Cardiac muscle cell (in vitro differentiated cells and primary cell): Measurements from ENCODE around the gene TRMT2B. TPM values are rescaled to one million over a fixed set of nuclear protein-coding genes. Genes with fewer than 3 reads are reported as not detected.

Experiments
- DNase-seq, 2 donors: peaks; one replicate each; pipeline versions ENCODE4 v3.0.0 to v3.0.0-alpha.2; 2010 to 2017; ENCODE audit warnings: low read depth in 1 of 2, low spot score in 1 of 2
- H3K27ac ChIP-seq: fragments of 200-600 bp; sonication (generic); 2 replicates; pipeline ENCODE4 v1.5.1; 2016
- H3K27me3 ChIP-seq: fragments of 200-600 bp; sonication (generic); 2 replicates; pipeline ENCODE4 v1.6.0; 2016; ENCODE audit warnings: control low read depth
- H3K36me3 ChIP-seq: fragments of 200-600 bp; sonication (generic); 2 replicates; pipeline ENCODE4 v1.5.1; 2016; ENCODE audit warnings: control low read depth
- H3K4me1 ChIP-seq: fragments of 200-600 bp; sonication (generic); 2 replicates; pipeline ENCODE4 v1.8.1; 2017; ENCODE audit warnings: low read depth, mild to moderate bottlenecking, mixed run types
- H3K4me3 ChIP-seq: fragments of 200-600 bp; sonication (generic); 2 replicates; pipeline ENCODE4 v1.5.1; 2016; ENCODE audit warnings: mild to moderate bottlenecking
- H3K9me3 ChIP-seq: fragments of 200-600 bp; sonication (generic); 2 replicates; pipeline ENCODE4 v1.5.1; 2017; ENCODE audit warnings: low read depth, mild to moderate bottlenecking, control low read depth
- polyA plus RNA-seq: library from polyadenylated mRNA; unstranded; fragments of >200 nt; fragmentation: Nextera tagmentation; extraction: Ambion mirVana; gene quantifications from 2 replicates; pipeline ENCODE4 v1.2.1, GENCODE V29; 2016
- total RNA-seq: library from RNA; depleted of rRNA; stranded (reverse); fragments of >200 nt; gene quantifications from 2 replicates; pipeline ENCODE4 v1.2.3, GENCODE V29; 2016
- TF ChIP-seq, protein P1 (sequence below): IDR thresholded peaks from 2 replicates; pipeline ENCODE4 v1.5.1; 2012; ENCODE audit warnings: low read depth, mild to moderate bottlenecking, low read length

TRMT2B gene
- total and polyA plus RNA-seq, 2 experiments from 2014 or later = 14.0 to 14.5 TPM

- Histone ChIP-seq H3K4me3 (no peak overlapping the region), H3K36me3 (no peaks in the 10 kb centered on the region), H3K9me3 (no peaks in the 10 kb centered on the region), H3K4me1 (no peaks in the 10 kb centered on the region), H3K27ac (no peak overlapping the region), H3K27me3 (no peaks in the 10 kb centered on the region)
- DNase-seq = peak in 1 of 2 donors; percentile 62
- TF ChIP-seq, protein P1, sequence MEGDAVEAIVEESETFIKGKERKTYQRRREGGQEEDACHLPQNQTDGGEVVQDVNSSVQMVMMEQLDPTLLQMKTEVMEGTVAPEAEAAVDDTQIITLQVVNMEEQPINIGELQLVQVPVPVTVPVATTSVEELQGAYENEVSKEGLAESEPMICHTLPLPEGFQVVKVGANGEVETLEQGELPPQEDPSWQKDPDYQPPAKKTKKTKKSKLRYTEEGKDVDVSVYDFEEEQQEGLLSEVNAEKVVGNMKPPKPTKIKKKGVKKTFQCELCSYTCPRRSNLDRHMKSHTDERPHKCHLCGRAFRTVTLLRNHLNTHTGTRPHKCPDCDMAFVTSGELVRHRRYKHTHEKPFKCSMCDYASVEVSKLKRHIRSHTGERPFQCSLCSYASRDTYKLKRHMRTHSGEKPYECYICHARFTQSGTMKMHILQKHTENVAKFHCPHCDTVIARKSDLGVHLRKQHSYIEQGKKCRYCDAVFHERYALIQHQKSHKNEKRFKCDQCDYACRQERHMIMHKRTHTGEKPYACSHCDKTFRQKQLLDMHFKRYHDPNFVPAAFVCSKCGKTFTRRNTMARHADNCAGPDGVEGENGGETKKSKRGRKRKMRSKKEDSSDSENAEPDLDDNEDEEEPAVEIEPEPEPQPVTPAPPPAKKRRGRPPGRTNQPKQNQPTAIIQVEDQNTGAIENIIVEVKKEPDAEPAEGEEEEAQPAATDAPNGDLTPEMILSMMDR = no peak
Observed at GRCh38 chrX:100980608-100981497, 71.1 kb downstream of the TRMT2B start.

GRCh38 chrX:100979881-100980607 lies 71.9 kb downstream of the TRMT2B start:
- Histone ChIP-seq H3K27me3 (no peaks in the 10 kb centered on the region), H3K4me3 (no peak overlapping the region), H3K27ac (no peak overlapping the region), H3K9me3 (no peaks in the 10 kb centered on the region), H3K36me3 (no peaks in the 10 kb centered on the region), H3K4me1 (no peaks in the 10 kb centered on the region)
- DNase-seq = no peak
- TF ChIP-seq, protein P1 = no peak

DNA sequence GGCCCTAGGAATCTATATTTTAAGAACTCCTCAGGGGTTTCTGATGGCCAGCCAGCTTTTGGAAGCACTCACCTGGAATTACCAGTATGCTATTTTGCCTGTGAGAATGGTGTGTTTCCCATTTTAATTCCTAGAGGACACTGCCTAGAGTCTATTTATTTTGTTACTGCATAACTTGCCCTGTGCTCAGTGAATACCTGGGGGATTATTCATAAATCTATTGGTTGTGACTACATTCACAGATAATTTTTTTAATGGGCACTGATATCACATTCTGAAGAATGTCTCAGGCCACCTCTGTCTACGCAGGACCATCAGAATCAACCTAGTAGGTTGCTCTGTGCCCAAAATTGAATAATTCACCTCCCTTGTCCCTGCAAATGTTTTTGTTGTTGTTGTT lies 75.7 kb downstream of the TRMT2B start:
- H3K27me3 ChIP-seq = no peaks in the 10 kb centered on the region
- H3K9me3 ChIP-seq = no peaks in the 10 kb centered on the region
- H3K27ac ChIP-seq = no peak overlapping the region
- H3K4me1 ChIP-seq = no peaks in the 10 kb centered on the region
- no peaks in the 10 kb centered on the region for H3K36me3 ChIP-seq
- H3K4me3 ChIP-seq = no peak overlapping the region
- TF ChIP-seq, protein P1 = no peak
- DNase-seq = no peak

- H3K27me3 ChIP-seq = no peaks in the 10 kb centered on the region
- DNase-seq = peak in 1 of 2 donors; percentile 41
- no peaks in the 10 kb centered on the region for H3K9me3 ChIP-seq
- TF ChIP-seq, protein P1 = no peak
- no peaks in the 10 kb centered on the region for H3K4me1 ChIP-seq
- H3K27ac ChIP-seq = no peak overlapping the region
- no peak overlapping the region for H3K4me3 ChIP-seq
- H3K36me3 ChIP-seq = no peaks in the 10 kb centered on the region
Observed at GRCh38 chrX:100975212-100975611, 76.7 kb downstream of the TRMT2B start.

GRCh38 chrX:100973411-100973810 lies 78.5 kb downstream of the TRMT2B start:
- Histone ChIP-seq H3K4me1 (no peaks in the 10 kb centered on the region), H3K9me3 (no peaks in the 10 kb centered on the region), H3K36me3 (no peaks in the 10 kb centered on the region), H3K4me3 (no peak overlapping the region), H3K27me3 (no peaks in the 10 kb centered on the region), H3K27ac (no peak overlapping the region)
- TF ChIP-seq, protein P1 = no peak
- peak in 1 of 2 donors; percentile 10 for DNase-seq
